ENCODE data around the gene LRRK1.

LRRK1 gene

DNA sequence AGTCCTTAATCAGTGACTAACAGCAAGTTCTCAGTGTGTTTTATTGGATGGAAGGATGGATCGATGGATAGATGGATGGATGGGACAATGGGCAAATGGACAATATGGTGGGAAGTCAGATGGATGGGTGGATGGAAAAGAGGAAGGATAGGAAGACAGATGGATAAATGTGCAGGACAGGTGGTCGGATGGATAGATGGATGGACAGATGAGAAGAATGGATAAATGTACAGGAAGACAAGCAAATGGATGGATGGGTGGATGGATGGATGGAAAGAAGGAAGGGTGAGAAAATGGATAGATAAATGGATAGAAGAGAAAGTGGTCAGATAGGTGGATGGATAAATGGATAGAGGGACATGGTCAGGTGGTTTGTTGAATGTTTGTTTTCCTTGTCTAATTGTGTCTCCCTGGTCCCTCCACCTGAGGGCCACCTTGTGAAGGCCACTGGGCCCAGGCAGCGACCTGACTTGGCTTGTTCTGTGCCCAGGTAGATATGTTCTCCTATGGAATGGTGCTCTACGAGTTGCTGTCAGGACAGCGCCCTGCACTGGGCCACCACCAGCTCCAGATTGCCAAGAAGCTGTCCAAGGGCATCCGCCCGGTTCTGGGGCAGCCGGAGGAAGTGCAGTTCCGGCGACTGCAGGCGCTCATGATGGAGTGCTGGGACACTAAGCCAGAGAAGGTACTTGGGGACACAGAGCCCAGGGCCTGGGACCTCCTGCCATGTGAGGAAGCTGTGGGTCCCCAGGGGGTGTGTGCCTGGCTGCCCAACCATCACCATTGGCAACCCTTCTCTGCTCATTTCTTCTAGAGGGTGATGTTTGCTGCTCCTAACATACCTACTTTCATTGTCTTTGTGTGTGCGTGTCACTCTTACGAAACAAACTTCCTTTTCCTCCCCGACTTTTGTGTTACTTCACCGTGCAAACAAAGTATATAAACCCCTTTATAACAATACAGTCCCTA is 137.5 kb downstream of the LRRK1 start:
- DNase-seq (ENCODE audit: low read depth in 2 of 2) = no peak

GRCh38 chr15:101057841-101058407 is 138.8 kb downstream of the LRRK1 start:
- no peak for DNase-seq (ENCODE audit: low read depth in 2 of 2)

GRCh38 chr15:101058735-101059134 is 139.6 kb downstream of the LRRK1 start:
- no peak for DNase-seq (ENCODE audit: low read depth in 2 of 2)

DNA sequence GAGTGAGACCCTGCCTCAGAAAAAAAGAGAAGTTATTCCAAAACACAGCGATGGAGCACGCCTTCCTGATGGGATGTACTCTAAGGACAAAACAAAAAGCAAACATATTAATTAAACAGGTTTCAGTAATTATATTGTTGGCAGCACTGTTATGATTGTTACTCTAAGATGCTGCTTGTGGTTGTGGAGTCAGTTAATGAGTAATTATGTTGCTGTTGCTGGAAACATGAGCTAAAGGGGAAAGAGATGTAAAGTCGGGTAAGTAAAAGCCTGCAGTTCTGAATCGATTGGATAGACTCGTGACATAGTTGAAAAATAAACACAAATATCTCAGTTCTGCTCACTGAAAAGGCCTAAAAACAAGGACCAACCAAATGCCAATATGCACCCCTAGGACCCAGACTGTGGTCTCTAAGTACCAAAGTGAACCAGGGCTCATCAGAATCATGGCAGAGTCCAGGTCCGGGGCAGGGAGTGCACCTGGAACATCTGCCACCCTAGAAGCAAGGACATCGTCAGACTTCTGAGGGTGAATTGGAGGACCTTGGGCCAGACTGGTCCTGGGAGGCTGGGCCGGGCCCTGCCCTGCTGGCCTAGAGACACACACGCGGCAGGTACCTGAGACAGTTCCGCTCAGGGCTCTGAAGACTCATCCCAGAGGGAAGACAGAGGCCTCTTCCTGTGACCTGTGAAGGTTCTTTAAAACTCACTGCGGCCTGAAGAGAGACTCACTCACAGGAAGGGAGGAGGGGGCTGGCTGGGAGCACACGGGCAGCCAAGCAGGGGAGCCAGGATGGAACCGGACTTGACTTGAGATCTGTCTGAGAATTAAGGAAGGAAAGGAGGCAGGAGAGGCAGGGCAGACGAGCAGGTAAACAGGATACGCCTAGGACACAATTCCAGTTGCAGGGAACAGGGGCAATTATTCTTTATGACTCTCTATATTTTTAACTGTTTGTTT is 140.5 kb downstream of the LRRK1 start:
- DNase-seq (ENCODE audit: low read depth in 2 of 2) = no peak

GRCh38 chr15:101060576-101061551 is 141.7 kb downstream of the LRRK1 start:
- DNase-seq (ENCODE audit: low read depth in 2 of 2) = no peak

DNA sequence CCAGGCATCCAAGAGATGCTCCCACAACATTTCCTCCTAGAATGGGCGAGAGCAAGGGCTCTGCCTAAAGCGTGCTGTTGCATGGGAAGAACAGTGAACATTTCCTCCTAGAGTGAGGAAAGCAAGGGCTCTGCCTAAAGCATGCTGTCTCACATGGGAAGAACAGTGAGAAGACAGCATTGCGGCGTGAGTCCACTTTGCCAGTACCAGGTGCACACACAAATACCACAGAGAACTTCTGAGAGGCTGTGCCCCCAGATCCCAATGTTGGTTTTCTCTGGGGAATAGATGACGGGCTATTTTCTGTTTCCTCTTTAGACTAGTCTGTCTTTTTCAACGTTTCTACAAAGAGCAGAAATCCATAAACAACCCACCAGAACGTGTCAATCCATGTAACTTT is 142.9 kb downstream of the LRRK1 start:
- DNase-seq (ENCODE audit: low read depth in 2 of 2) = no peak

DNA sequence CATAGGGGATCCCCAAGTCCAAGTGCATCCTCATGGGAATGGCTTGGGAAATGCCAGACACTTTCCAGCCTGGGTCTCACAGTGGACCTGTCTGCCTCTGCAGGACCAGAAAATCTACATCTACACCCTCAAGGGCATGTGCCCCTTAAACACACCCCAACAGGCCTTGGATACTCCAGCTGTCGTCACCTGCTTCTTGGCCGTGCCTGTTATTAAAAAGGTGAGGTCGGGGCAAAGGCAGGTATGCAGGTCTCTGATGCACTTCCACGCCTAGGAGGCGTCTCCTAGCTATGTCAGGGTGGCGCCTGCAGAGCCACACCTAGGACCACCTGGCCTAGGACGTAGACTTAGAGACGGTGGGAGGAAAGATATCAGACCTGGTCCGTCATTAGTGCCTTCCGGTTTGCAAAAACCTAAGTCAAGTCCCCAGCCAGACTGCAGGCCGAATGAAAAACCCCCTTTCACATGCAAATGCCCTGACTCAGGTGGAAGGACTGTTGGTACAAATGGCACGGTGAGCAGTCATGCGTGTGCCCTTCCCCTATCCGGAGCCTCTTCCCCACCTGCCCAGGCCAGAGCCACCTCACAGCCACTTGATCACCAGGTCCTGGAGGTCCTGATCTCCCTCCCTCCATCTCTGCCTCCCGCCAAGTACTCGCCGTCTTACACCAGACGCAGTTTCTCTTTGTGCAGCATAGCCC is 143.5 kb downstream of the LRRK1 start:
- DNase-seq (ENCODE audit: low read depth in 2 of 2) = no peak

DNA sequence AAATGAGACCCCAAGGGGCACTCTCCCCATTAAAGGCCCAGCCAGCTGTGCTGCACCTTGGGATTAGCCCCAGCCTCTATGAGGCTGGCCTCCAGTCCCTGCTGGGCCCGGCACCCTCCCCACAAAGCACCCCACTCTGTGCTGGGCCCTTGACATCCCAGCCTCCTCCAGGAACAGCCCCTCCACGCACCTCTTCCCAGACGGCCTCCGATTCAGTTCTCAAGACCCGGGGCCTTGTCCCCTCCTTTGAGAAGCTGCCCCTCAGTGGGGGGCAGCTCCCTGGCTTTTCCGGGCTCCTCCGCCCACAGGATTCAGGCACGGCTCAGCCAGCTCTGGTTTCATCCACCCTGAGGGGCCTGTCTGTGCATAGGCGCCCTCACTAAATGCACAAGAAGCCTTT is 144.1 kb downstream of the LRRK1 start:
- DNase-seq (ENCODE audit: low read depth in 2 of 2) = no peak

- DNase-seq (ENCODE audit: low read depth in 2 of 2) = no peak
Measured at GRCh38 chr15:101063891-101064794, 145.0 kb downstream of the LRRK1 start.

DNA sequence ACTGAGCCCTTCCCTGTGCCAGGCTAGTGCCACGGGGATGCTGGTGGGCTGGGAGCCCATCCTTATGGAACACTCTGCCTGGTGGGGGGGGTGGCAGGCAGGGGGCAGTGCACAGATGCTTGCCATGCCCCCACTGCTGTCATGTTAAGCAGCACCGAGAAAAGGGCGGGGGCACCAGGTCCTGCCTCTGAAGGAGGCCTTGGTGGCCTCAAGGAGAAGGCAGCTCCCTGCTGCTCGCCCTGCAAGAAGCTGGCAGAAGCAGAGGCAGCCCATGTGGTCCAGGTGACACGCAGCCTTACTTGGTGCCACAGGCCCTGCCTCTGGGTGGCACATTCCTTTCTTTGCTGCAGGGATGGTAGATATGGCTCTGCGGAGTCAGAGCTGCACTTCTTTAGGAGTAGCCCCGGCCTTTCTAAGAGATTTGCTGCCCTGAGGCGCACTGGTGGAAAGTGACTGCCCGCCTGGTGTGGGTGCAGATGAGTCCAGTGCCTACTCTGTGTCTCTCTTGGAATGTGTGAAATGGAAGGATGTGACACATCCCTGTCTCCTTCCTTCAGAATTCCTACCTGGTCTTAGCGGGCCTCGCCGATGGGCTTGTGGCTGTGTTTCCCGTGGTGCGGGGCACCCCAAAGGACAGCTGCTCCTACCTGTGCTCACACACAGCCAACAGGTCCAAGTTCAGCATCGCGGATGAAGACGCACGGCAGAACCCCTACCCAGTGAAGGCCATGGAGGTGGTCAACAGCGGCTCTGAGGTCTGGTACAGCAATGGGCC is 145.8 kb downstream of the LRRK1 start:
- no peak for DNase-seq (ENCODE audit: low read depth in 2 of 2)

DNA sequence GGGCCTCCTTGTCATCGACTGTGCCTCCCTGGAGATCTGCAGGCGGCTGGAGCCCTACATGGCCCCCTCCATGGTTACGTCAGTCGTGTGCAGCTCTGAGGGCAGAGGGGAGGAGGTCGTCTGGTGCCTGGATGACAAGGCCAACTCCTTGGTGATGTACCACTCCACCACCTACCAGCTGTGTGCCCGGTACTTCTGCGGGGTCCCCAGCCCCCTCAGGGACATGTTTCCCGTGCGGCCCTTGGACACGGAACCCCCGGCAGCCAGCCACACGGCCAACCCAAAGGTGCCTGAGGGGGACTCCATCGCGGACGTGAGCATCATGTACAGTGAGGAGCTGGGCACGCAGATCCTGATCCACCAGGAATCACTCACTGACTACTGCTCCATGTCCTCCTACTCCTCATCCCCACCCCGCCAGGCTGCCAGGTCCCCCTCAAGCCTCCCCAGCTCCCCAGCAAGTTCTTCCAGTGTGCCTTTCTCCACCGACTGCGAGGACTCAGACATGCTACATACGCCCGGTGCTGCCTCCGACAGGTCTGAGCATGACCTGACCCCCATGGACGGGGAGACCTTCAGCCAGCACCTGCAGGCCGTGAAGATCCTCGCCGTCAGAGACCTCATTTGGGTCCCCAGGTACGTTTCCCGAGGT is 146.5 kb downstream of the LRRK1 start:
- DNase-seq (ENCODE audit: low read depth in 2 of 2) = no peak

GRCh38 chr15:101066501-101067408 is 147.6 kb downstream of the LRRK1 start:
- DNase-seq (ENCODE audit: low read depth in 2 of 2) = no peak

DNA sequence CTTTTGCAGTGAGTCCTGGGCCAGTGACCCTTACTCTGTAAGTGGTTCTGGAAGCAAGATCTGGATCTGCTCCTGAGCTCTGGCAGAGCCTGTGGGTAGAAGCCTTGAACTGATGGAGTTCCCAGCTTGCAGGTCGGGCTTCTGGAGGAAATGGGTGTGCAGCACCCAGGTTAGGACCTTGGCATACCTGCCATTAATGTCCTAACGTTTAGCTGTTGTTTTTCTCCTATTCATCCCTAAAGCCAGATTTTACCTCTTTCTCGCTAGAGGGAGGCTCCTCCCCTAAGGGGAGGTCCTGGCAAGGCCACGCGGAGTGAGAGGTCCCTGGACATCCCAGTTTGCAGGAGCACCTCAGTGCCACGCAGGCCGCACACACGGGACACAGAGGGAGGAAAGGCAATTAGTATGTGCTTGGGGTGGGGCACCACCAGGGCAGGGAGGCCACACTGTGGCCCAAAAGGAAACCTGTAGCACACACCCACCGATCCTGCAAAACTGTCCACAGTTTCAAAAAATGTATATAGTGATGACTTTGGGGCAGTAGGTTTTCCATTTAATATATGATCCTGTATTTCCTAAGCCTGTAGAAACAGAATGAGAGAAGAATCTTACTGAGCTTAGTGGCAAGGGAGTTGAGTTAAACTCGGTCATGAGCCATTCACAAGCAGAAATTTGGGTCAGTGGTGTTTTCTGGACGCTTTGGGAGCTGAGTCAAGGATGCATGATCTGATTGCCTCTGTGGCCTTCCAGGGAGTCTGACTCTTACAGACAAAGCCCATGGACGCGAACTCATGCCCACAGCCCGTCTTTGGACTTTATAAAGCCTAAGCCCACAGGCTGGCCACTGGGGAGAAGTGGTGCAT is 148.7 kb downstream of the LRRK1 start:
- DNase-seq (ENCODE audit: low read depth in 2 of 2) = no peak

DNA sequence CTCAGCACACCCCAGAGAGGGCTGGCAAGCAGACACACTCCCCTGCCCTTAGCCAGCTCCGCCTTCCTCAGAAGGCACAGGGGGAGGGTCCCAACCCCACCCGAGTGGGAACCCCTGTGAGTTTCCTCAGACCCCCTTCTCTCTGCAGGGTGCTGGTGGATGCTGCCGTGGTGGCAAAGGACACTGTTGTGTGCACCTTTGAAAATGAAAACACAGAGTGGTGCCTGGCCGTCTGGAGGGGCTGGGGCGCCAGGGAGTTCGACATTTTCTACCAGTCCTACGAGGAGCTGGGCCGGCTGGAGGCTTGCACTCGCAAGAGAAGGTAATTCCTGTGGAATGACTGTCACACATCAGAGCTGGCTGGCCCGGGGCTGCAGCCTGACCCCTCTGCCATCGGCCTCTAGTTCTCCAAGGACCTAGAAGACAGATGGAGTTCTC is 149.4 kb downstream of the LRRK1 start:
- DNase-seq (ENCODE audit: low read depth in 2 of 2) = no peak

GRCh38 chr15:101068961-101069653 is 149.9 kb downstream of the LRRK1 start:
- DNase-seq (ENCODE audit: low read depth in 2 of 2) = no peak

Measured in stimulated activated CD8-positive, alpha-beta memory T cell treated with anti-CD3 and anti-CD28 coated beads, Interleukin-15, amount 100 ng/mL, for 4 hours (primary cell).